GM12878 (cell line): ENCODE results near the gene POU2AF1. TPM values are rescaled to one million over a fixed set of nuclear protein-coding genes. Genes with fewer than 3 reads are reported as not detected.

Experiments
- DPF2 ChIP-seq: fragments of 450-650 bp; IDR thresholded peaks from 2 replicates; pipeline ENCODE4 v1.6.1; 2017; ENCODE audit warnings: mild to moderate bottlenecking
- E2F4 ChIP-seq: IDR thresholded peaks from 2 replicates; pipeline ENCODE4 v1.6.1; 2012; ENCODE audit warnings: low read depth, low read length, improper control_type of control experiment
- E4F1 ChIP-seq: fragments of 450-650 bp; IDR thresholded peaks from 2 replicates; pipeline ENCODE4 v1.6.1; 2018; ENCODE audit warnings: borderline replicate concordance, mild to moderate bottlenecking; ENCODE audit not compliant: partially characterized antibody
- KLF5 ChIP-seq: fragments of 450-650 bp; IDR thresholded peaks from 2 replicates; pipeline ENCODE4 v1.6.1; 2014; ENCODE audit warnings: mild to moderate bottlenecking; ENCODE audit not compliant: partially characterized antibody
- NBN ChIP-seq: fragments of 450-650 bp; IDR thresholded peaks from 2 replicates; pipeline ENCODE4 v1.6.1; 2016
- PBX3 ChIP-seq: IDR thresholded peaks from 2 replicates; pipeline ENCODE4 v1.6.1; 2011; ENCODE audit warnings: mild to moderate bottlenecking, low read depth, low read length, moderate library complexity; ENCODE audit not compliant: insufficient replicate concordance
- PRDM15 ChIP-seq: fragments of 450-650 bp; formaldehyde crosslinking; IDR thresholded peaks from 2 replicates; pipeline ENCODE4 v1.4.0; 2020; ENCODE audit warnings: mild to moderate bottlenecking, moderate library complexity
- polyA plus RNA-seq, 11 experiments: library from polyadenylated mRNA; depleted of rRNA in 4 of 11; unstranded in 6 of 11; stranded (reverse) in 5 of 11; fragments of >200 nt; fragmentation: Nextera tagmentation in 4 of 11; fragmentation: Illumina TruSeq in 1 of 11; extraction: Ambion mirVana in 4 of 11; extraction: Trizol in 1 of 11; gene quantifications; 1 replicate in 1 of 11; 2 replicates in 10 of 11; pipeline versions ENCODE4 v1.2.1 to v1.2.3, GENCODE V29; 2011 to 2016; ENCODE audit warnings: inconsistent platforms in 2 of 11, missing spikeins in 2 of 11, low read depth in 1 of 11
- total RNA-seq, 4 experiments: library from RNA; depleted of rRNA in 3 of 4; stranded (reverse); fragments of >200 nt in 3 of 4; fragmentation: Illumina TruSeq in 1 of 4; extraction: Trizol in 1 of 4; gene quantifications; 2 replicates each; pipeline versions ENCODE4 v1.2.1 to v1.2.3, GENCODE V29; 2013 to 2021

POU2AF1 gene
- total and polyA plus RNA-seq, 10 of the 15 experiments (the other 5 are each of a cell fraction or from before 2014, with no cell fraction given): 13.1 to 169 (median 75.5) TPM

GRCh38 chr11:111395081-111395480, 16.0 kb upstream of the POU2AF1 start (continued):
- no peak for TF ChIP-seq E4F1
- TF ChIP-seq E2F4: no peak
- no peak for TF ChIP-seq PRDM15
- no peak for TF ChIP-seq DPF2
- no peak for TF ChIP-seq NBN
- TF ChIP-seq PBX3: no peak
- no peak for TF ChIP-seq KLF5
